OCI-LY1 (cell line): ENCODE measurements around the gene SPRING1.

Experiments used
- EZH2 ChIP-seq: fragments of 200-600 bp; sonication (generic), shearing (Covaris generic); IDR thresholded peaks from 2 replicates; pipeline ENCODE4 v1.8.0; 2017; ENCODE audit warnings: borderline replicate concordance, mixed run types, mild to moderate bottlenecking, antibody characterized with exemption, low read length, moderate library complexity, mixed read lengths
- TF ChIP-seq, protein P1 (sequence below): fragments of 200-600 bp; sonication (generic), shearing (Covaris generic); IDR thresholded peaks from 2 replicates; pipeline ENCODE4 v1.5.1; 2017; ENCODE audit warnings: mild to moderate bottlenecking, antibody characterized with exemption, low read length, moderate library complexity, mixed read lengths

DNA sequence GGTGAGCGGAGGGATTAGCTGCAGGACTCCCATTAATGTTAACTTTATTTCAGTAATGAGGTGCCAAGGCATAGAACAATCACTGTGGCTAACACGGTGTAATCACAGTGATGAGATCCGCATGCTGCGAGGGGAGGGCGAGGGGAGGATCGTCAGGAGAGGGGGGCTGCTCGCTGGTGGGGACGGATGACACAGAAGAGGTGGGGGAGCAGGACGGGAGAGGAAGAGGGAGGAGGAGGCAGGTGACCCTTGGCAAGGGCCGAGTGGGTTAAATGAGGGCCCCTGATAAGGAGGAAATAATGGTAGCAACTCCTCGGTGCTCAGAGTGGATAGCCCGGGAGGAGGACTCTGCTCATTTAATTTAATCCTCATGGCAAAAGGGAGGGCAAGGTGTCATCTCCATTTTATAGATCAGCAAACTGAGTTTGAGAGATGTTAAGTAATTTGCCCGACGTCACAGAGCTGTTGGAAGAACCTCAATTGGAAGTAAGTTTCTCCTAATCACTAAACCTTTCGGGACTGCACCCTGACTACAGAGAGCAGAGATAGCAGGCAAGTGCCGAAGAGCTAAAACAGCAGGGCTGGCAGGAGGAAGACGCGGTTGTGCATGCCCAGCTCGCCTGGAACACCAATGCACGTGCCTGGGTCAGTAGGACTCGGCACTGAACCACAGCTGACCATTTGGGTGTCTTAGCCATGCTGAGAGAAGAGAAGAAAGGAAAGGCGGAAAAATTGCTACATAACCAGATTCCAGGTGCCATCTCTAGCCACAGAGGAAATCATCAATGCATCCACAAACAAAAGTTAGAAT is 43.0 kb downstream of the SPRING1 start:
- TF ChIP-seq, protein P1, sequence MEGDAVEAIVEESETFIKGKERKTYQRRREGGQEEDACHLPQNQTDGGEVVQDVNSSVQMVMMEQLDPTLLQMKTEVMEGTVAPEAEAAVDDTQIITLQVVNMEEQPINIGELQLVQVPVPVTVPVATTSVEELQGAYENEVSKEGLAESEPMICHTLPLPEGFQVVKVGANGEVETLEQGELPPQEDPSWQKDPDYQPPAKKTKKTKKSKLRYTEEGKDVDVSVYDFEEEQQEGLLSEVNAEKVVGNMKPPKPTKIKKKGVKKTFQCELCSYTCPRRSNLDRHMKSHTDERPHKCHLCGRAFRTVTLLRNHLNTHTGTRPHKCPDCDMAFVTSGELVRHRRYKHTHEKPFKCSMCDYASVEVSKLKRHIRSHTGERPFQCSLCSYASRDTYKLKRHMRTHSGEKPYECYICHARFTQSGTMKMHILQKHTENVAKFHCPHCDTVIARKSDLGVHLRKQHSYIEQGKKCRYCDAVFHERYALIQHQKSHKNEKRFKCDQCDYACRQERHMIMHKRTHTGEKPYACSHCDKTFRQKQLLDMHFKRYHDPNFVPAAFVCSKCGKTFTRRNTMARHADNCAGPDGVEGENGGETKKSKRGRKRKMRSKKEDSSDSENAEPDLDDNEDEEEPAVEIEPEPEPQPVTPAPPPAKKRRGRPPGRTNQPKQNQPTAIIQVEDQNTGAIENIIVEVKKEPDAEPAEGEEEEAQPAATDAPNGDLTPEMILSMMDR: no peak
- TF ChIP-seq EZH2: no peak
